ENCODE data around the gene GREB1L. TPM values are rescaled to one million over a fixed set of nuclear protein-coding genes. Genes with fewer than 3 reads are reported as not detected.

GREB1L gene
- total RNA-seq, 1 donor from 2014 or later: 12.5 TPM

DNA sequence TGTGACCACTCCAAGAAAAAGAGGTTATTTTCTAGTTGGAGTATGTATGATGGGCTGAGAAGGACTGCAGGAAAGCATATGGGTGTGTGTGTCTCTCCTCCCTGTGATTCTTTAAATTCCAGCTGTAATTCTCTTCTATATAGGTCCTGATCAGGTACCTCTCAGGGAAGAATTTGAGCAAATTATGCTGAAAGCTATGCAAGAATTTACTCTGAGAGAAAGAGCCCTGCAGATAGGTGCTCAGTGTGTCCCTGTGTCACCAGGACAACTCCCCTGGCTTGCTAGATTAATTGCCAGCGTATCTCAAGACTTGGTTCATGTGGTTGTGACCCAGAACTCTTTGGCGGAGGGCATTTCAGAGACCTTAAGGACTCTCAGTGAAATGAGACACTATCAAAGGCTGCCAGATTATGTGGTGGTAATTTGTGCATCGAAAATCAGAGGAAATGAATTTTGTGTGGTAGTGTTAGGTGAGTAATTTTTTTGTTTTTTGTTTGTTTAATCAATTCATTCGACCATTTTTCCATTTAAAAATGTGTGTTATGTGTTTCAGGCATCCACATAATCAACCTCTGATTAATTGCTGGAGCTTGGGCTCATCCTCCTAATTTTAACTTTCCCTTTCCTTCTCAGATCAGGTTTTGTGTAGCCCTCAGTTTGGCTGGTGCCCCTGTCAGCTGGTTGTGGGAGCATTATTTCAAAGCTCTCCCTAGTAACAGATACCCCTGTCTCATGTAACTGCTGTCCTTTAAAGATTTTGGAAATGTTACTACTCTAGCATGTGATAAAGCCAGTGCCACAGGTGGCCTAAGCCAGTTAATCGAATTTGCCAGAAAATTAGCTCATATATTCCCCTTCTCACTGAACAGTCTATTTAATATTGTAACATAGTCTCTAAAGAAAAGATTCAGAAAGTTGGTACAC lies 207.6 kb downstream of the GREB1L start:
- no peaks in the 10 kb centered on the region for H3K9me3 ChIP-seq (ENCODE audit: control insufficient read depth in 3 of 3, low read length in 3 of 3)
- peak overlapping the region; percentile 94 for H3K27ac ChIP-seq (ENCODE audit: low read depth, low read length)
- no peaks in the 10 kb centered on the region for H3K27me3 ChIP-seq (ENCODE audit: control insufficient read depth in 3 of 3, insufficient read depth in 3 of 3, low read length in 3 of 3)
- H3K9ac ChIP-seq (ENCODE audit: low read depth in 1 of 3, low read length in 3 of 3): peak overlapping the region; percentile 80 to 82 (median 81)
- H3K4me3 ChIP-seq (ENCODE audit: low read length in 3 of 3): peak overlapping the region; percentile 40 to 71 (median 68)
- H3K4me1 ChIP-seq (ENCODE audit: control insufficient read depth in 3 of 3, insufficient read depth in 3 of 3, low read length in 3 of 3): peaks cover 19 to 50% (median 37%) of the 10 kb centered on the region in 3 donors
- peaks cover 0 to 3% (median 0%) of the 10 kb centered on the region in 3 donors for H3K36me3 ChIP-seq (ENCODE audit: control insufficient read depth in 3 of 3, insufficient read depth in 3 of 3, low read length in 3 of 3)

DNA sequence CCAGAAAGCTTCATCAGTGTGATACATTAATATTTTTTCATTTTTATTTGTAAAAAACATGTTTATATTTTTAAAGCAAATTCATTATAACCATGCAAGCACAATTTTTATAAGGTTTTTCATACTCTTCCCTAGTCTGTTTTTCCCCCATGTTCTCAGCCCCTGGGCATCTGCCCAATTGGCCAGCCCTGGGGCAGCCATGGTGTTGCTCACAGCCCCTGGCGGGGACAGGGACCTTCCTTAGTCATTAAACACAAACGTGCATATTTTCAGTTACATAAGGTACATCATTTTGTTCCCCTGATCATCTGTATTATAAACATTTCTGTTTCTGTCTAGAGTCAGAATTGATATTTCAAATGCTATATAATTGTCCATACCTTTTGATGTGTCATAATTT lies 208.5 kb downstream of the GREB1L start:
- Histone ChIP-seq H3K36me3 (ENCODE audit: control insufficient read depth in 3 of 3, insufficient read depth in 3 of 3, low read length in 3 of 3) (no peaks in the 10 kb centered on the region), H3K9me3 (ENCODE audit: control insufficient read depth in 3 of 3, low read length in 3 of 3) (no peaks in the 10 kb centered on the region), H3K27ac (ENCODE audit: low read depth, low read length) (peak overlapping the region; percentile 94), H3K27me3 (ENCODE audit: control insufficient read depth in 3 of 3, insufficient read depth in 3 of 3, low read length in 3 of 3) (no peaks in the 10 kb centered on the region), H3K4me1 (ENCODE audit: control insufficient read depth in 3 of 3, insufficient read depth in 3 of 3, low read length in 3 of 3) (peaks cover 17 to 52% (median 36%) of the 10 kb centered on the region in 3 donors), H3K9ac (ENCODE audit: low read depth in 1 of 3, low read length in 3 of 3) (peak overlapping the region; percentile 80 to 82 (median 81)), H3K4me3 (ENCODE audit: low read length in 3 of 3) (peak overlapping the region; percentile 40 to 71 (median 68))

- H3K4me3 ChIP-seq (ENCODE audit: low read length in 3 of 3): peak overlapping the region; percentile 40 to 71 (median 68)
These were observed 208.9 kb downstream of the GREB1L start for GRCh38 chr18:21450913-21451312.

DNA sequence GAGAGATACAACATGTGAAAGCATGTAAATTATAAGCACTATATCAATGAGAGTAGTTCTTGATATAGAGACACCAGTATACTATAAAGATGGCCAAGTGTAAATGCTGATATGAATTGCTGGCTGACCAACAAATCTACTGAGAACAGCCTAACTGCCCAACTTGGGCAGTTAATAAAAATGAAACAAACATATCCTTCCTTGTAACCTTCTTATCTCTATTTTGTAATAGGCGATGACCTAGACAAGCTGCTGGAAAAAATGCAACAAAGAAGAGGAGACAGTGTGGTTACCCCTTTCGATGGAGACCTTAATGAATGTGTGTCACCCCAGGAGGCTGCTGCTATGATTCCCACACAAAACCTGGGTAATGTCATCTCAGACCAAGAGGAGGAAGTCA lies 209.8 kb downstream of the GREB1L start:
- H3K9ac ChIP-seq (ENCODE audit: low read depth in 1 of 3, low read length in 3 of 3): peak overlapping the region in 2 of 3 donors; percentile 81 to 82
- no peaks in the 10 kb centered on the region for H3K36me3 ChIP-seq (ENCODE audit: control insufficient read depth in 3 of 3, insufficient read depth in 3 of 3, low read length in 3 of 3)
- H3K9me3 ChIP-seq (ENCODE audit: control insufficient read depth in 3 of 3, low read length in 3 of 3): no peaks in the 10 kb centered on the region
- no peaks in the 10 kb centered on the region for H3K27me3 ChIP-seq (ENCODE audit: control insufficient read depth in 3 of 3, insufficient read depth in 3 of 3, low read length in 3 of 3)
- peak overlapping the region; percentile 94 for H3K27ac ChIP-seq (ENCODE audit: low read depth, low read length)
- H3K4me1 ChIP-seq (ENCODE audit: control insufficient read depth in 3 of 3, insufficient read depth in 3 of 3, low read length in 3 of 3): peaks cover 22 to 54% (median 36%) of the 10 kb centered on the region in 3 donors
- peak overlapping the region in 2 of 3 donors; percentile 15 to 68 for H3K4me3 ChIP-seq (ENCODE audit: low read length in 3 of 3)

More at GRCh38 chr18:21450913-21451312, 208.9 kb downstream of the GREB1L start:
- H3K27me3 ChIP-seq (ENCODE audit: control insufficient read depth in 3 of 3, insufficient read depth in 3 of 3, low read length in 3 of 3): no peaks in the 10 kb centered on the region
- H3K27ac ChIP-seq (ENCODE audit: low read depth, low read length): peak overlapping the region; percentile 94
- peaks cover 17 to 51% (median 36%) of the 10 kb centered on the region in 3 donors for H3K4me1 ChIP-seq (ENCODE audit: control insufficient read depth in 3 of 3, insufficient read depth in 3 of 3, low read length in 3 of 3)
- H3K9me3 ChIP-seq (ENCODE audit: control insufficient read depth in 3 of 3, low read length in 3 of 3): no peaks in the 10 kb centered on the region
- H3K36me3 ChIP-seq (ENCODE audit: control insufficient read depth in 3 of 3, insufficient read depth in 3 of 3, low read length in 3 of 3): no peaks in the 10 kb centered on the region
- peak overlapping the region; percentile 80 to 82 (median 81) for H3K9ac ChIP-seq (ENCODE audit: low read depth in 1 of 3, low read length in 3 of 3)

GRCh38 chr18:21452276-21452780 lies 210.3 kb downstream of the GREB1L start:
- H3K4me1 ChIP-seq (ENCODE audit: control insufficient read depth in 3 of 3, insufficient read depth in 3 of 3, low read length in 3 of 3): peaks cover 27 to 54% (median 34%) of the 10 kb centered on the region in 3 donors
- H3K4me3 ChIP-seq (ENCODE audit: low read length in 3 of 3): no peak overlapping the region
- no peaks in the 10 kb centered on the region for H3K27me3 ChIP-seq (ENCODE audit: control insufficient read depth in 3 of 3, insufficient read depth in 3 of 3, low read length in 3 of 3)
- no peaks in the 10 kb centered on the region for H3K9me3 ChIP-seq (ENCODE audit: control insufficient read depth in 3 of 3, low read length in 3 of 3)
- H3K9ac ChIP-seq (ENCODE audit: low read depth in 1 of 3, low read length in 3 of 3): peak overlapping the region; percentile 20 to 81 (median 52)
- peak overlapping the region; percentile 94 for H3K27ac ChIP-seq (ENCODE audit: low read depth, low read length)
- no peaks in the 10 kb centered on the region for H3K36me3 ChIP-seq (ENCODE audit: control insufficient read depth in 3 of 3, insufficient read depth in 3 of 3, low read length in 3 of 3)

GRCh38 chr18:21452796-21453510 lies 210.9 kb downstream of the GREB1L start:
- Histone ChIP-seq H3K27me3 (ENCODE audit: control insufficient read depth in 3 of 3, insufficient read depth in 3 of 3, low read length in 3 of 3) (no peaks in the 10 kb centered on the region), H3K9me3 (ENCODE audit: control insufficient read depth in 3 of 3, low read length in 3 of 3) (no peaks in the 10 kb centered on the region), H3K4me3 (ENCODE audit: low read length in 3 of 3) (peak overlapping the region in 2 of 3 donors; percentile 2 to 39), H3K36me3 (ENCODE audit: control insufficient read depth in 3 of 3, insufficient read depth in 3 of 3, low read length in 3 of 3) (no peaks in the 10 kb centered on the region), H3K4me1 (ENCODE audit: control insufficient read depth in 3 of 3, insufficient read depth in 3 of 3, low read length in 3 of 3) (peaks cover 27 to 52% (median 39%) of the 10 kb centered on the region in 3 donors), H3K9ac (ENCODE audit: low read depth in 1 of 3, low read length in 3 of 3) (peak overlapping the region; percentile 20 to 81 (median 57)), H3K27ac (ENCODE audit: low read depth, low read length) (peak overlapping the region; percentile 94)

DNA sequence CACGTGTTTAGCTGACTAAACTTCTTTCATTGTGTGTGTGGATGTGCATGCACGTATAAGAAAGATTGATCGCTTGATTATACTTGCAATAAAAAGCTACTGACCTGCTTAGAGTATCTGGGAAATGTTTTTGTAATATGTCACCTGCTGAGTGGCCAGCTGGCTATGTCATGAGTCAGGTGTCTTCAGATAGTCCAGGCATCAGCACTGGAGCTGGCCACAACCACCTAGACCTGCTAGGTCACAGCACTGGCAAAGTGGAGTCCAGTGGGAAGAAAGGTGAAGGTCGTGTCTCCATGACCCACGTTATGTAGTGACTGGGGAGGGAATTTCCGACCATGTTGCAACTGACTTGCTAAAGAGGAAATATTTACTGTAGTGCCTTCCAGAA lies 211.5 kb downstream of the GREB1L start:
- Histone ChIP-seq H3K27me3 (ENCODE audit: control insufficient read depth in 3 of 3, insufficient read depth in 3 of 3, low read length in 3 of 3) (no peaks in the 10 kb centered on the region), H3K9ac (ENCODE audit: low read depth in 1 of 3, low read length in 3 of 3) (peak overlapping the region; percentile 20 to 81 (median 57)), H3K4me1 (ENCODE audit: control insufficient read depth in 3 of 3, insufficient read depth in 3 of 3, low read length in 3 of 3) (peaks cover 24 to 53% (median 38%) of the 10 kb centered on the region in 3 donors), H3K27ac (ENCODE audit: low read depth, low read length) (peak overlapping the region; percentile 94), H3K36me3 (ENCODE audit: control insufficient read depth in 3 of 3, insufficient read depth in 3 of 3, low read length in 3 of 3) (no peaks in the 10 kb centered on the region), H3K9me3 (ENCODE audit: control insufficient read depth in 3 of 3, low read length in 3 of 3) (no peaks in the 10 kb centered on the region), H3K4me3 (ENCODE audit: low read length in 3 of 3) (peak overlapping the region; percentile 2 to 52 (median 39))

GRCh38 chr18:21454725-21455124 lies 212.7 kb downstream of the GREB1L start:
- Histone ChIP-seq H3K4me1 (ENCODE audit: control insufficient read depth in 3 of 3, insufficient read depth in 3 of 3, low read length in 3 of 3) (peaks cover 24 to 54% (median 42%) of the 10 kb centered on the region in 3 donors), H3K27me3 (ENCODE audit: control insufficient read depth in 3 of 3, insufficient read depth in 3 of 3, low read length in 3 of 3) (no peaks in the 10 kb centered on the region), H3K9ac (ENCODE audit: low read depth in 1 of 3, low read length in 3 of 3) (peak overlapping the region in 1 of 3 donors; percentile 40), H3K9me3 (ENCODE audit: control insufficient read depth in 3 of 3, low read length in 3 of 3) (no peaks in the 10 kb centered on the region), H3K36me3 (ENCODE audit: control insufficient read depth in 3 of 3, insufficient read depth in 3 of 3, low read length in 3 of 3) (no peaks in the 10 kb centered on the region), H3K4me3 (ENCODE audit: low read length in 3 of 3) (peak overlapping the region in 2 of 3 donors; percentile 18 to 31), H3K27ac (ENCODE audit: low read depth, low read length) (peak overlapping the region; percentile 94)

- Histone ChIP-seq H3K9ac (ENCODE audit: low read depth in 1 of 3, low read length in 3 of 3) (peak overlapping the region in 2 of 3 donors; percentile 54 to 58), H3K4me3 (ENCODE audit: low read length in 3 of 3) (no peak overlapping the region), H3K36me3 (ENCODE audit: control insufficient read depth in 3 of 3, insufficient read depth in 3 of 3, low read length in 3 of 3) (no peaks in the 10 kb centered on the region), H3K4me1 (ENCODE audit: control insufficient read depth in 3 of 3, insufficient read depth in 3 of 3, low read length in 3 of 3) (peaks cover 33 to 65% (median 53%) of the 10 kb centered on the region in 3 donors), H3K9me3 (ENCODE audit: control insufficient read depth in 3 of 3, low read length in 3 of 3) (no peaks in the 10 kb centered on the region), H3K27me3 (ENCODE audit: control insufficient read depth in 3 of 3, insufficient read depth in 3 of 3, low read length in 3 of 3) (no peaks in the 10 kb centered on the region), H3K27ac (ENCODE audit: low read depth, low read length) (peak overlapping the region; percentile 94)
These were observed 214.6 kb downstream of the GREB1L start for GRCh38 chr18:21456428-21457178.
